ENCODE data around the gene PTGES3. TPM values are rescaled to one million over a fixed set of nuclear protein-coding genes. Genes with fewer than 3 reads are reported as not detected.

The PTGES3 gene
- total RNA-seq, 1 experiment from 2014 or later, result 404 TPM

- no peak for TF ChIP-seq CTCF (IDR thresholded peaks at IDR 0.05 in 2 of 3, conservative IDR thresholded peaks at IDR 0.05 in 1 of 3; ENCODE audit: borderline replicate concordance in 1 of 3, insufficient read depth in 1 of 3, low read depth in 2 of 3, low read length in 2 of 3)
- TF ChIP-seq TCF7L2 (IDR thresholded peaks at IDR 0.05; ENCODE audit: borderline replicate concordance, extremely low read depth, insufficient read depth, insufficient read length), result no peak
- no peak for TF ChIP-seq ATF3 (IDR thresholded peaks at IDR 0.05)
- TF ChIP-seq ZFX (IDR thresholded peaks at IDR 0.05), result no peak
- no peak for TF ChIP-seq CEBPB (IDR thresholded peaks at IDR 0.05; ENCODE audit: low read depth)
Observed at GRCh38 chr12:56688846-56689109, 694 bp upstream of the PTGES3 start (continued).

GRCh38 chr12:56687223-56688128, 608 bp downstream of the PTGES3 start:
- RAD21 ChIA-PET (ENCODE audit: low non-redundant PET in 1 of 2, low total read pairs in 2 of 2, uncharacterized antibody in 2 of 2, unreplicated experiment in 2 of 2), result interaction anchor here in 1 of 2 experiments (0.5 kb wide), 1 partner anchor 14 kb away, joined by 6 read pairs; no protein-coding TSS in a partner anchor
- no peaks in the 10 kb centered on the region for H3K27me3 ChIP-seq (ENCODE audit: insufficient read depth, low read length)
- H3K9me2 ChIP-seq (ENCODE audit: insufficient read depth), result no peaks in the 10 kb centered on the region
- BruUV-seq (replicated peaks), result no TSS peak
- POLR2A ChIA-PET, result interaction anchor here (0.6 to 2.1 kb wide), 22 partner anchors 9 to 478 kb away, joined by 3 to 31 read pairs (median 4); partner anchors contain the start of genes LRP1, NACA, RBMS2 and STAT6
- H3K4me2 ChIP-seq (ENCODE audit: low read length), result peak overlapping the region; percentile 96
- H3K4me3 ChIP-seq (replicated peaks in 1 of 2; ENCODE audit: low read depth in 1 of 2, low read length in 2 of 2), result peak overlapping the region; percentile 99 to 100
- peak overlapping the region; percentile 100 for H3K9ac ChIP-seq (ENCODE audit: low read length)
- H2AFZ ChIP-seq (ENCODE audit: low read depth, low read length, poor library complexity, severe bottlenecking), result no peak overlapping the region
- intact Hi-C loops (cut with micrococcal nuclease), result loop anchor here (2.0 kb wide), 3 partner anchors 37 to 51 kb away; partner anchors contain the start of gene NACA
- DNase-seq (ENCODE audit: low read depth, low spot score) (no peak), ATAC-seq (peak; percentile 29)
- H4K20me1 ChIP-seq (ENCODE audit: insufficient read depth), result peaks cover 15% of the 10 kb centered on the region; the same call in 1 of the 2 replicates
- H3K36me3 ChIP-seq (ENCODE audit: control insufficient read depth in 1 of 2, insufficient read depth in 2 of 2, low read length in 2 of 2), result peaks cover 11 to 16% of the 10 kb centered on the region in 2 experiments
- peaks cover 61% of the 10 kb centered on the region for H3K79me2 ChIP-seq (ENCODE audit: insufficient read depth, low read length)
- peaks cover 6 to 49% of the 10 kb centered on the region in 2 experiments; a peak in 3 of 4 replicates for H3K4me1 ChIP-seq (ENCODE audit: control insufficient read depth in 1 of 2, insufficient read depth in 2 of 2, low read length in 2 of 2)
- H3K27ac ChIP-seq (ENCODE audit: low read depth, low read length), result peak overlapping the region; percentile 97
- H3K9me3 ChIP-seq (ENCODE audit: control insufficient read depth in 1 of 2, insufficient read depth in 1 of 2, low read depth in 1 of 2, low read length in 2 of 2), result no peaks in the 10 kb centered on the region
- CTCF ChIA-PET, result interaction anchor here (1.9 kb wide), 1 partner anchor 51 kb away, joined by 16 read pairs; no protein-coding TSS in a partner anchor
- TF ChIP-seq SRF (IDR thresholded peaks at IDR 0.05; ENCODE audit: low read depth), result no peak
- peak; percentile 49; the same call in 1 of the 2 replicates for TF ChIP-seq EGR1 (IDR thresholded peaks at IDR 0.05; ENCODE audit: low read depth)
- no peak for TF ChIP-seq EZH2 (IDR thresholded peaks at IDR 0.05)
- peak; percentile 76; the same call in 1 of the 2 replicates for TF ChIP-seq ZFX (IDR thresholded peaks at IDR 0.05)
